ENCODE measurements around the gene CRTC2. TPM values are rescaled to one million over a fixed set of nuclear protein-coding genes. Genes with fewer than 3 reads are reported as not detected.

The CRTC2 gene
- total RNA-seq, 1 experiment from 2014 or later: 39.3 TPM

GRCh38 chr1:153940756-153941155, 17.7 kb downstream of the CRTC2 start:
- TF ChIP-seq TCF7L2 (IDR thresholded peaks at IDR 0.05; ENCODE audit: low read depth, low read length): no peak
- no peak for TF ChIP-seq REST (IDR thresholded peaks at IDR 0.05; ENCODE audit: insufficient read depth in 1 of 2, low read depth in 2 of 2, low read length in 1 of 2)
- no peak overlapping the region for H3K4me3 ChIP-seq (ENCODE audit: low read depth in 2 of 2, low read length in 2 of 2)
- H3K27ac ChIP-seq (ENCODE audit: low read length): no peak overlapping the region
- in situ Hi-C loops (cut with HindIII; ENCODE audit: low pct_unique_long_range_greater_than_20kb, low sequenced_read_pairs) (no loop called here), intact Hi-C loops (cut with micrococcal nuclease; ENCODE audit: unreplicated experiment) (no loop called here)
- ATAC-seq (no peak), DNase-seq (ENCODE audit: low read depth, low spot score) (no peak)
- H3K4me1 ChIP-seq (ENCODE audit: control insufficient read depth, insufficient read depth, low read length): peaks cover 7% of the 10 kb centered on the region; the same call in 1 of the 2 replicates
- ChIA-PET POLR2A (interaction anchor here (0.5 kb wide), 1 partner anchor 628 kb away, joined by 4 read pairs; no protein-coding TSS in a partner anchor), CTCF (interaction anchor here (0.6 kb wide), 1 partner anchor 117 kb away, joined by 3 read pairs; no protein-coding TSS in a partner anchor)
- no peaks in the 10 kb centered on the region for H3K27me3 ChIP-seq (ENCODE audit: control insufficient read depth, insufficient read depth, low read length)
- BruUV-seq (replicated peaks): no TSS peak
- 0 out of 2 replicates have a peak, but pooled peaks cover 5% of the 10 kb centered on the region for H3K36me3 ChIP-seq (ENCODE audit: control insufficient read depth, insufficient read depth, low read length)
- H3K9me3 ChIP-seq (ENCODE audit: control insufficient read depth, insufficient read depth, low read depth, low read length): no peaks in the 10 kb centered on the region

GRCh38 chr1:153939476-153939875, 18.9 kb downstream of the CRTC2 start:
- ChIA-PET POLR2A (interaction anchor here (0.8 kb wide), 1 partner anchor 16 kb away, joined by 3 read pairs; no protein-coding TSS in a partner anchor), CTCF (no interaction called here)
- 0 out of 2 replicates have a peak, but pooled peaks cover 6% of the 10 kb centered on the region for H3K36me3 ChIP-seq (ENCODE audit: control insufficient read depth, insufficient read depth, low read length)
- ATAC-seq: no peak
- H3K4me1 ChIP-seq (ENCODE audit: control insufficient read depth, insufficient read depth, low read length): no peaks in the 10 kb centered on the region
- TF ChIP-seq POLR2AphosphoS5 (IDR thresholded peaks at IDR 0.05; ENCODE audit: low read depth, low read length) (no peak), SIN3A (IDR thresholded peaks at IDR 0.05; ENCODE audit: borderline replicate concordance, insufficient read depth, low read depth, low read length) (no peak)
- no peaks in the 10 kb centered on the region for H3K27me3 ChIP-seq (ENCODE audit: control insufficient read depth, insufficient read depth, low read length)
- no peak for DNase-seq (ENCODE audit: low read depth, low spot score)
- H3K27ac ChIP-seq (ENCODE audit: low read length): no peak overlapping the region
- in situ Hi-C loops (cut with HindIII; ENCODE audit: low pct_unique_long_range_greater_than_20kb, low sequenced_read_pairs) (no loop called here), intact Hi-C loops (cut with micrococcal nuclease; ENCODE audit: unreplicated experiment) (no loop called here)
- BruUV-seq (replicated peaks): no TSS peak
- no peaks in the 10 kb centered on the region for H3K9me3 ChIP-seq (ENCODE audit: control insufficient read depth, insufficient read depth, low read depth, low read length)
- H3K4me3 ChIP-seq (ENCODE audit: low read depth in 2 of 2, low read length in 2 of 2): no peak overlapping the region

- Histone ChIP-seq H3K4me1 (ENCODE audit: control insufficient read depth, insufficient read depth, low read length) (no peaks in the 10 kb centered on the region), H3K27me3 (ENCODE audit: control insufficient read depth, insufficient read depth, low read length) (no peaks in the 10 kb centered on the region), H3K4me3 (ENCODE audit: low read depth in 2 of 2, low read length in 2 of 2) (no peak overlapping the region), H3K9me3 (ENCODE audit: control insufficient read depth, insufficient read depth, low read depth, low read length) (no peaks in the 10 kb centered on the region), H3K27ac (ENCODE audit: low read length) (no peak overlapping the region), H3K36me3 (ENCODE audit: control insufficient read depth, insufficient read depth, low read length) (0 out of 2 replicates have a peak, but pooled peaks cover 6% of the 10 kb centered on the region)
- TF ChIP-seq SIN3A (IDR thresholded peaks at IDR 0.05; ENCODE audit: borderline replicate concordance, insufficient read depth, low read depth, low read length): no peak
- no peak for TF ChIP-seq REST (IDR thresholded peaks at IDR 0.05; ENCODE audit: insufficient read depth in 1 of 2, low read depth in 2 of 2, low read length in 1 of 2)
- no peak for TF ChIP-seq TCF7L2 (IDR thresholded peaks at IDR 0.05; ENCODE audit: low read depth, low read length)
- no peak for TF ChIP-seq POLR2AphosphoS5 (IDR thresholded peaks at IDR 0.05; ENCODE audit: low read depth, low read length)
- TF ChIP-seq CTCF (IDR thresholded peaks at IDR 0.05): no peak
- intact Hi-C loops (cut with micrococcal nuclease; ENCODE audit: unreplicated experiment): no loop called here
- ChIA-PET CTCF (interaction anchor here (0.7 kb wide), 2 partner anchors 19 to 413 kb away, joined by 3 to 6 read pairs; no protein-coding TSS in a partner anchor), POLR2A (no interaction called here)
- DNase-seq (ENCODE audit: low read depth, low spot score) (no peak), ATAC-seq (no peak)
- BruUV-seq (replicated peaks): no TSS peak
- in situ Hi-C loops (cut with HindIII; ENCODE audit: low pct_unique_long_range_greater_than_20kb, low sequenced_read_pairs): no loop called here
These were observed 19.4 kb downstream of the CRTC2 start for GRCh38 chr1:153938996-153939395.
